Caco-2 (cell line): ENCODE results near the gene KLHDC7B. TPM values are rescaled to one million over a fixed set of nuclear protein-coding genes. Genes with fewer than 3 reads are reported as not detected.

Source experiments
- BruUV-seq: library from RNA; stranded (reverse); fragments of 400-500 nt; replicated peaks from 2 replicates; lab custom pipeline; 2021; lab: Mats Ljungman, UMichigan
- CTCF ChIA-PET: fragments of 300-600 bp; sonication (Branson Sonifier 250); formaldehyde crosslinking; loops from one replicate; lab custom pipeline; 2022; ENCODE audit warnings: antibody characterized with exemption; lab: Charles Lee
- POLR2A ChIA-PET: fragments of 300-600 bp; sonication (Branson Sonifier 250); formaldehyde crosslinking; loops from one replicate; lab custom pipeline; 2022; ENCODE audit warnings: antibody characterized with exemption; lab: Charles Lee
- DNase-seq, 2 experiments: peaks; one replicate each; pipeline versions ENCODE4 v3.0.0 to v3.0.0-alpha.2; 2020 to 2022
- H3K27me3 ChIP-seq: replicated peaks from 2 replicates; pipeline ENCODE4 v1.6.0; 2011; ENCODE audit warnings: low read length; ENCODE audit not compliant: control insufficient read depth, insufficient read depth
- H3K36me3 ChIP-seq: 2 replicates; pipeline ENCODE4 v1.5.1; 2011; ENCODE audit warnings: low read length; ENCODE audit not compliant: control insufficient read depth, insufficient read depth
- H3K4me1 ChIP-seq: fragments of 250-450 bp; sonication (Bioruptor Pico); 2 replicates; pipeline ENCODE4 v1.5.1; 2020; ENCODE audit warnings: mild to moderate bottlenecking
- H3K4me3 ChIP-seq: 2 replicates; pipeline ENCODE4 v1.5.1; 2011; ENCODE audit warnings: low read depth, mild to moderate bottlenecking, control low read depth, low read length
- H3K9me3 ChIP-seq: fragments of 250-450 bp; sonication (Bioruptor Pico); 2 replicates; pipeline ENCODE4 v1.5.1; 2020; ENCODE audit warnings: mild to moderate bottlenecking, moderate library complexity
- H3K27ac Mint-ChIP-seq: one replicate; pipeline ENCODE4 v1.8.0; 2022; ENCODE audit warnings: mixed read lengths; ENCODE audit not compliant: unreplicated experiment
- H3K27me3 Mint-ChIP-seq: one replicate; pipeline ENCODE4 v1.8.0; 2022; ENCODE audit warnings: mixed read lengths; ENCODE audit not compliant: insufficient read depth, unreplicated experiment
- H3K36me3 Mint-ChIP-seq: one replicate; pipeline ENCODE4 v1.8.0; 2022; ENCODE audit warnings: mild to moderate bottlenecking, mixed read lengths; ENCODE audit not compliant: insufficient read depth, unreplicated experiment
- H3K4me1 Mint-ChIP-seq: one replicate; pipeline ENCODE4 v1.8.0; 2022; ENCODE audit warnings: low read depth, mixed read lengths; ENCODE audit not compliant: unreplicated experiment
- H3K4me3 Mint-ChIP-seq: one replicate; pipeline ENCODE4 v1.8.0; 2022; ENCODE audit warnings: mild to moderate bottlenecking, moderate library complexity, mixed read lengths; ENCODE audit not compliant: unreplicated experiment
- H3K9me3 Mint-ChIP-seq: one replicate; pipeline ENCODE4 v1.8.0; 2022; ENCODE audit warnings: mixed read lengths; ENCODE audit not compliant: unreplicated experiment
- CTCF ChIP-seq, 2 experiments: fragments of 200-600 bp in 1 of 2; IDR thresholded peaks; 1 replicate in 1 of 2; 2 replicates in 1 of 2; pipeline versions ENCODE4 v1.5.1 to v1.8.0; 2011 to 2022; ENCODE audit warnings: antibody characterized with exemption in 1 of 2, control low read depth in 1 of 2, inconsistent platforms in 1 of 2, low read depth in 1 of 2, low read length in 1 of 2, mild to moderate bottlenecking in 1 of 2, moderate library complexity in 1 of 2; ENCODE audit not compliant: insufficient read depth in 1 of 2, severe bottlenecking in 1 of 2, unreplicated experiment in 1 of 2
- intact Hi-C: fragments of 100-400 bp; cut with micrococcal nuclease; formaldehyde crosslinking; loops from one replicate; pipeline ENCODE4 v1.10.0; 2022; ENCODE audit not compliant: unreplicated experiment
- total RNA-seq: library from RNA; stranded (reverse); gene quantifications from 2 replicates; pipeline ENCODE4 v1.2.3, GENCODE V29; 2022

KLHDC7B gene
- total RNA-seq, 1 experiment from 2014 or later: 2.0 TPM

- H3K4me3 ChIP-seq: peak within 1 kb of the TSS; percentile 91
- H3K27ac Mint-ChIP-seq: peak within 1 kb of the TSS; percentile 90
- no peaks in the 10 kb centered on the region for H3K27me3 ChIP-seq
- H3K9me3 ChIP-seq: no peaks in the 10 kb centered on the region
- H3K36me3 Mint-ChIP-seq: peaks cover 38% of the 10 kb centered on the region
- ChIA-PET POLR2A (interaction anchor here (0.5 to 2.6 kb wide), 17 partner anchors 11 to 261 kb away, joined by 3 to 71 read pairs (median 3); partner anchors contain the start of genes ARSA, CHKB, MIOX and SCO2), CTCF (interaction anchor here (0.6 to 2.3 kb wide), 10 partner anchors 10 to 214 kb away, joined by 3 to 32 read pairs (median 4); partner anchors contain the start of genes SCO2 and SYCE3)
- intact Hi-C loops: loop anchor here (10.0 kb wide), 1 partner anchor 113 kb away; no protein-coding TSS in a partner anchor
- no peaks in the 10 kb centered on the region for H3K27me3 Mint-ChIP-seq
- DNase-seq: peak; percentile 95 to 96
- peaks cover 5% of the 10 kb centered on the region; the same call in 1 of the 2 replicates for H3K4me1 ChIP-seq
- H3K9me3 Mint-ChIP-seq: no peaks in the 10 kb centered on the region
- H3K4me3 Mint-ChIP-seq: peak within 1 kb of the TSS; percentile 93
- TF ChIP-seq CTCF (IDR thresholded peaks at IDR 0.05; ENCODE audit: insufficient read depth in 1 of 2, low read depth in 1 of 2, low read length in 1 of 2, severe bottlenecking in 1 of 2, unreplicated experiment in 1 of 2): no peak
- H3K36me3 ChIP-seq: no peaks in the 10 kb centered on the region; the same call in 1 of the 2 replicates
- BruUV-seq: no TSS peak
- H3K4me1 Mint-ChIP-seq: peaks cover 11% of the 10 kb centered on the region
These were observed 37.5 kb upstream of the KLHDC7B start, which contains the start of gene NCAPH2 for GRCh38 chr22:50507991-50508884. Gene NCAPH2 (plus strand): TSS chr22:50508224. CDS start chr22:50508338, 114 bp downstream.

GRCh38 chr22:50508897-50509296 lies 36.8 kb upstream of the KLHDC7B start:
- H3K4me1 Mint-ChIP-seq: peaks cover 11% of the 10 kb centered on the region
- TF ChIP-seq CTCF (IDR thresholded peaks at IDR 0.05; ENCODE audit: insufficient read depth in 1 of 2, low read depth in 1 of 2, low read length in 1 of 2, severe bottlenecking in 1 of 2, unreplicated experiment in 1 of 2): no peak
- peaks cover 5% of the 10 kb centered on the region; the same call in 1 of the 2 replicates for H3K4me1 ChIP-seq
- no peaks in the 10 kb centered on the region for H3K27me3 Mint-ChIP-seq
- H3K4me3 ChIP-seq: peak overlapping the region; percentile 64
- CTCF ChIA-PET: interaction anchor here (1.6 to 2.3 kb wide), 2 partner anchors 16 to 19 kb away, joined by 3 to 32 read pairs; partner anchors contain the start of gene SCO2
- H3K27me3 ChIP-seq: no peaks in the 10 kb centered on the region
- POLR2A ChIA-PET: interaction anchor here (1.4 to 2.6 kb wide), 3 partner anchors 11 to 54 kb away, joined by 11 to 71 read pairs (median 14); partner anchors contain the start of genes SCO2 and SYCE3
- peak overlapping the region; percentile 90 for H3K27ac Mint-ChIP-seq
- peak overlapping the region; percentile 78 for H3K4me3 Mint-ChIP-seq
- no peaks in the 10 kb centered on the region for H3K9me3 ChIP-seq
- H3K36me3 ChIP-seq: no peaks in the 10 kb centered on the region; the same call in 1 of the 2 replicates
- peaks cover 43% of the 10 kb centered on the region for H3K36me3 Mint-ChIP-seq
- no peaks in the 10 kb centered on the region for H3K9me3 Mint-ChIP-seq
- TSS peak; percentile 64 for BruUV-seq
- DNase-seq: no peak
- intact Hi-C loops: loop anchor here (10.0 kb wide), 1 partner anchor 114 kb away; no protein-coding TSS in a partner anchor

GRCh38 chr22:50513175-50513574 lies 32.5 kb upstream of the KLHDC7B start:
- no peak for TF ChIP-seq CTCF (IDR thresholded peaks at IDR 0.05; ENCODE audit: insufficient read depth in 1 of 2, low read depth in 1 of 2, low read length in 1 of 2, severe bottlenecking in 1 of 2, unreplicated experiment in 1 of 2)
- Mint-ChIP-seq H3K27me3 (no peaks in the 10 kb centered on the region), H3K4me3 (no peak overlapping the region), H3K4me1 (peaks cover 11% of the 10 kb centered on the region), H3K27ac (no peak overlapping the region), H3K9me3 (no peaks in the 10 kb centered on the region), H3K36me3 (peaks cover 66% of the 10 kb centered on the region)
- DNase-seq: no peak
- Histone ChIP-seq H3K4me3 (no peak overlapping the region), H3K9me3 (no peaks in the 10 kb centered on the region), H3K36me3 (peaks cover 2% of the 10 kb centered on the region; the same call in 1 of the 2 replicates), H3K4me1 (peaks cover 5% of the 10 kb centered on the region; the same call in 1 of the 2 replicates), H3K27me3 (no peaks in the 10 kb centered on the region)
- ChIA-PET POLR2A (no interaction called here), CTCF (no interaction called here)
- intact Hi-C loops: no loop called here
- no TSS peak for BruUV-seq
